Stimulated activated naive CD4-positive, alpha-beta T cell treated with Interleukin-2 at 50 U/mL for 16 hours (primary cell): ENCODE data around the gene ELMOD3.
"Not testable (repeated sequence)": the region's sequence is repeated elsewhere in the genome, so short reads cannot be mapped to it uniquely, and the experiment has no call there.

Source experiments
- DNase-seq: peaks from one replicate; lab custom pipeline; 2025; lab: John Stamatoyannopoulos, UW

The ELMOD3 gene

DNA sequence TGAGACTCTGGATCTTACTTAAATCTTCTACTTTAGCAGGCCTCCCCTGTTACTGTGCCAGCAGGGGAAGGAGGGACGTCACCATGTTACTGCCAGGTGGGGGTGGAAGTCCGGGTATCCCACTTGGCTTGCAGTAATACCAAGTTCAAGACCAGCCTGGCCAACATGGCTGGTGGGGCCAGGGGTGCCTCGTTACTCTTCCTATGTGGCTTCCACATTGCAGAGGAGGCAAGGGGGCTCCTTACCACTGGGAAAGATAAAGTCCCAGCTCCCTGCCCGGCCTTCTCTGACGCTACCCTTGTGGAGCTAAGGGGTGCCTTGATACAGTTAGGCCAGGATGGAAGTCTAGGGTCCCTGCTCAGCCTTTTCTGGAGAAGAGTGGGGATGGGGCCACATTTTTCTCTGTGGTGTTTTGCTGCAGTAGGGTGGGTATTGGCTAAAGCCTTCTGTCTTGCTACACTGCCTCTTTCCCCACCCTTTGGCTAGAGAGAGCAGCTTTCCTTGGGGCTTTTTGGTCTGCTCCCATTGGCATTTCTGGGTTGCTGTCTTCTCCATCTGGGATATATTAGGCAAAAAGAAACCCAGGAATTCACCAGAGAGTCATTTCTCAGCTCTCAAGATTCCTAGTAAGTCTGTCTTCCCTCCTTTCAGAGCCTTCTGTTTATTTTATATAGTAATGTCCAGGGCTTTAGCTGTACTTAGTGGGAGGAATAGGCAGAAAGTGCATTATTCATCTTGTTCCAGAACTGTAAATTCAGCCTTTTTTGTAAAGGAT is 21.9 kb downstream of the ELMOD3 start:
- DNase-seq: no peak

DNA sequence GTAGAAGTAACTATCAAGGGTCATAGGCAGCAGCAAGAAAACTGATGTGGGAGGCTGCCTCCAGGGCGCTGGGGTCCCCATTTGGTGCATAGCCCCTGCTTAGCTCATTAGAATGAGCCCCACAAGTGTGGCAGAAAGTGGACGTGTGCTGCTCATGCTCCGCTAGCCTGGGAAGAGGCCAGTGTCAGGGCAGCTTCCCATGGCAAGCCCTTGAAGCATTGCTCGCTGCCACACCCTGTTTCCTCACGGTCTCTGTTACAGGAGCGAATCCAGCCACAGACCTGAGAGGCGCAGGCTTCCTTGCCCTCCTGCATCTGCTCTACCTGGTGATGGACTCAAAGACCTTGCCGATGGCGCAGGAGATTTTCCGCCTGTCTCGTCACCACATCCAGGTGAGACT is 22.5 kb downstream of the ELMOD3 start:
- no peak for DNase-seq

DNA sequence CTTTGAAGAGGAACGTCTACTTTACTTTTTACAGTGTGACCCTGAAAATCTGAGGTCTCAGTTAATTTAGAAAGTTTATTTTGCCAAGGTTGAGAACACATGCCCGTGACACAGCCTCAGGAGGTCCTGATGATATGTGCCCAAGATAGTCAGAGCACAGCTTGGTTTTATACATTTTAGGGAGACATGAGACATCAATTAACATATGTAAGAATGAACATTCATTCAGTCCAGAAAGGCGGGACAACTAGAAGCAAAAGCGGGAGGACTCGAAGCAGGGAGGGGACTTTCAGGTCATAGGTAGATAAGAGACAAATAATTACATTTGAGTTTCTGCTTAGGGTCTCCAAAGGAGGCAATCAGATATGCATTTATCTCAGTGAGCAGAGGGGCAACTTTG is 23.7 kb downstream of the ELMOD3 start:
- no peak for DNase-seq

DNA sequence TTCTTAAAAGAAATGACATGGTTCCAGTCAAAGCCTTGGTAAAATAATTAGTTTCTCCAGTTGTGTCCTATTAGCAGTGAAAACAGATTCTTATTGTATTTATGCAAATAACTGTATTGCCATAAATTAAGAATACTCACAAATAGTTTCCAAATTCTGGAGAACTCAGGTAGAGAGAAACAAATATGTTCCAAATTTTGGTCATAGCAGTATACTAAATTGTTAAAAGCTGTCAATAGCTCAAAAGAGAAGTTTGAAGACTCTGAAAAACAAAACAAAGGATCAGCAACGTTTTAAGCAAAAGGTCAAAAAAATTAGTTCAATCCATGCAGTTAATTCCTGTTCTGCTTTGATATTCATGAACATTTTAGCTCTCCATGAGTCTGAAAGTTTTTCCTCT is 25.5 kb downstream of the ELMOD3 start:
- DNase-seq: no peak

DNA sequence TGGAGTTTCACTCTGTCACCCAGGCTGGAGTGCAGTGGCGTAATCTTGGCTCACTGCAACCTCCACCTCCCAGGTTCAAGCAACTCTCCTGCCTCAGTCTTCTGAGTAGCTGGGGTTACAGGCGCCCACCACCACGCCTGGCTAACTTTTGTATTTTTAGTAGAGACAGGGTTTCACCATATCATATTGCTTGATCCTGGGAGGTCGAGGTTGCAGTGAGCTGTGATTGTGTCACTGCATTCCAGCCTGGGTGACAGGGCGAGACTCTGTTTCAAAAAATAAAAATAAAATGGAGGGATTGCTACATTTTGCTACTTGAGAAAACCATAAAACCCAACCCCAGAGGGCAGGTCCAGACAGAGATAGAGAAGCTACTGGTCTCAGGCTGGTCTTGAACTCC is 28.6 kb downstream of the ELMOD3 start:
- not testable (repeated sequence) for DNase-seq

DNA sequence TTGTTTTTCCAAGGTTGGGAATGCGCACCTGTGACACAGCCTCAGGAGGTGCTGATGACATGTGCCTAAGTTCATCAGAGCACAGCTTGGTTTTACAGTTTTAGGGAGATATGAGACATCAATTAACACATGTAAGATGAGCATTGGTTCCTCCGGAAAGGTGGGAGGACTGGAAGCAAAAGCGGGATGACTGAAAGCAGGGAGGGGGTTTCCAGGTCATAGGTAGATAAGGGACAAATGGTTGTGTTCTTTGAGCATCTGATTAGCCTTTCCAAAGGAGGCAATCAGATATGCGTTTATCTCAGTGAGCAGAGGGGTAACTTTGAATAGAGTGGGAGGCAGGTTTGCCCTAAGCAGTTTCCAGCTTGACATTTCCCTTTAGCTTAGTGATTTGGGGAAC is 29.3 kb downstream of the ELMOD3 start:
- no peak for DNase-seq

DNA sequence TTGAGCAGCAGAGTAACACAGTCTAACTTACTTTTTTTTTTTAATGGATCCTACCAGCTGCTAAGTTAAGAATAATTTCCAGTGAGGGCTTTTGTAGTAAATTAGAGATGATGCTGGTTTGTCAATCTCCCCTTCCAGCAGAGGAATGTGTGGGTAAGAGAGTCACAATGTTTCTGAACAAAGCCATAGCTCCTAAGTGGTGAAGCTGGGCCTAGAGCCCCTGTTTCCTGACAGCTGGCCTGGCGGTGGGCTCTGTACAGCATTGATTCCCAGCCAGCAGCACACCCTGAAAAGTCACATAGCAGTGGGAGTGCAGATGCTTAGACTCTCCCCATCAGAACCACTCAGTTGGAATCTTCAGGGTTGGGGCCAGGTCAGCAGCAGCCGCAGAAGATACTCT is 31.2 kb downstream of the ELMOD3 start:
- DNase-seq: no peak

DNA sequence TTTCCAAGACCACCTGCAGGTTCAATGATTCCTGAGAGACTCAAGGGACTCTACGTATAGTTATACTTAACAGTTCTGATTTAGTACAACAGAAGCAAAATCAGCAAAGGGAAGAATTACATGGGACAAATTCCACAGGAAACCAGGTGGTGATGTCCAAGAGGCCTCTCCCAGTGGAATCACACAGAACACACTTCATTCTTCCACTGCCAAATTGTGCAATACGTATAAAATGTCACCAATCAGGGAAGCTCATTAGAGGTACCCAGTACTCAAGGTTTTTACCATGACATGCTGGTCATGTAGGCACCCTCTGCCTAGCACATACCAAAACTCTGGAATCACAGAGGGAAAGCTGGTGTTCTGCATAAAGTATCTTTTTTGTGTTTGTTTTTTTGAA is 33.2 kb downstream of the ELMOD3 start:
- no peak for DNase-seq

DNA sequence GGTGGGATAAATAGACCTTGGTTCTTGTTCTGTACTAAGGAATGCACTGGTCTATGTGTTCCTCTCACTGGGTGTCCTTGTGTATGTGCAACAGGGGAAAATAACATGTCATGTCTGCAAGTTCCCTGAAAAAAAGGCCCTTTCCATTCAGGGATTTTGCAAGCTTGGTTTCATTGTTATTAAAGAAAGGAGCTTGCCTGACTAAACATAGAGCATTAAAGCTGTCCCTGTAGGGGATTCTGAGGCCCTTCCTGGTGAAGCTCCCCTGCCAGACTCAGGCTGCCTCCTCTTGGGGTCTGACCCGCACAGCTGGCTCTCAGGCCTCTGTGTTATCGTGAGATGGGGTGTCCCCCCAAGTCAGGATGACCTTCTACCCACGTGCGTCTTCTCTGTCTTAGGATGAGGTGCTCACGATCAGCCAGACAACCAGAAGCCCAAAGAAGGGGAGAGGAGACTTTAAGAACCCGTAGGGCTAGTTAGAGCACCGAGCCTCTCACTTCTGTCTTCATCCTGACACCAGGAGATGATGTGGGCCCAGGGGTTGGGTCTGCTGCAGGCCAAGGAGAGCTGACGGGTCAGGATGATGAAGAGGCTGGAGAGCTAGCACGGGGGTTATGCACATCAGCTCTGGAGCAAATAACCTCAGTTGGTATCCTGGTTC is 34.4 kb downstream of the ELMOD3 start:
- DNase-seq: no peak

DNA sequence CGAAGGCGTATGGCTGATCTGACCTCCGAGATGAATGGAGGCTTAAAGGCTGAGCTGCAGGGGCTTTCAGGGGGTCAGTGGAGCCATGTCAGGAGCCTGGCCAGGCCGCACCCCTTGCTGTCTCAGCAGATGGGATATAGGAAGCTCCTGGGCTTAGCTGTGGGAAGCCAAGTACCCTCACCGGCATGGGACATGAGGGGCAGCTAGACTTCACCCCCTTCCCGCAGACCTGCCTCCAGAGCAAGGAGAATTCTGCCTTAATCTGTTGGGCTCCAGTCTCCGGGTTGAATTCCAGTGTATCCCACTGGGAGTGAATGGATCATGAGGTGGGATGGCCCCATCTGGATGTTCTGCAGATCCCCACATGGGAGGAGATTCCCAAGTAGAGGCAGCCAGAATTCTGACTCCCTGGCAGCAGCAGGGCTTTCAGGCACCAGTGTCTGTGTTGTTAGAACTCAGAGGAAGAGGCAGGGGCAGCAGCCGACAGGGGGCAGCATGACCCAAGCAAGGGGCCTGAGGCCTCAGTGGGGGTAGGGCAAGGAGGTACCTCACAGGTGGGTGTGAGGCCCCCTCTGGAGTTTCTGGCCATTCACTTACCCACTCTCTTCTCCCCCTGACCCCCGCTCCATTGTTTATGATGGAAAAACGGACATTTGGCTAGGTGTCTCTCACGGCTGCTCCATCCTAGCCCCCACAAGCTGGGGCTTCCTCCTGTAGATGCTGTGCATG is 36.5 kb downstream of the ELMOD3 start:
- DNase-seq: peak; percentile 63

DNA sequence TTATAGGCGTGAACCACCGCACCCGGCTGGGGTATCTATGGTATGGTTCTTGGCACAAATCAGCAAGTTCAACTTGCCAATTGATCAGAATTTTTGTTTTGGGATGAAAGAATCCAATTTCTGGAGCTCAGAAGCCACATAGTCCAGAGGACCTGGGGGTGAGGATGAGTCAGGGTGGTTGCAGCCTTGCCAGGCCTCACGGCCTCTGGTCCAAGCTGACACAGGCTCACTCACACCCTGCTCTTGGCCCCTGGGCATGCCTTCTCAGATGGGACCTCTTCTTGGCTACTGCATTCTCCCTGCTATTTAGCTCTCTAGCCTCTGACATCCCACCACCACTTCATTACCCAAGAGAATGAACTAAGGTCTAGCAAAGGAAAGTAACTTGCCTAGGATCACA is 39.3 kb downstream of the ELMOD3 start:
- no peak for DNase-seq

DNA sequence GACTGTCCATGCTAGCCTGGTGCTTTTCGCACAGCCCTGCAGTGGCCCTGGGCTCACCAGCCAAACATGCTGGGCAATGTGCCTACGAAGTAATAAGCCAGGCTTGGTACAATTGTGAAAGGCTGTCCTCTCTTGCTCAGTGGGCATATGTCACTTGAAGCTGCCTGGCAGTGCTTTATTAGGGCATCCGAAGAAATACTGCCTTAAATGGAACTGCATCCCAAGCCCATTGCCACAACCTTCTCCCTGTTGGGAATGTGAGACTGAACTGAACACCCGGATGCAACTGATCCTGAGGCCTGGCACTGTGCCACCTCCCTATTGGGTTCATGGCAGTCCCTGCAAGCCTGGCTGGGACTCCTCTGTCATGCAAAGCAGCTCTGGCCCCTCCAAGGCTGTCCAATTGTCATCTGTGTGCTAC is 39.7 kb downstream of the ELMOD3 start:
- DNase-seq: no peak

DNA sequence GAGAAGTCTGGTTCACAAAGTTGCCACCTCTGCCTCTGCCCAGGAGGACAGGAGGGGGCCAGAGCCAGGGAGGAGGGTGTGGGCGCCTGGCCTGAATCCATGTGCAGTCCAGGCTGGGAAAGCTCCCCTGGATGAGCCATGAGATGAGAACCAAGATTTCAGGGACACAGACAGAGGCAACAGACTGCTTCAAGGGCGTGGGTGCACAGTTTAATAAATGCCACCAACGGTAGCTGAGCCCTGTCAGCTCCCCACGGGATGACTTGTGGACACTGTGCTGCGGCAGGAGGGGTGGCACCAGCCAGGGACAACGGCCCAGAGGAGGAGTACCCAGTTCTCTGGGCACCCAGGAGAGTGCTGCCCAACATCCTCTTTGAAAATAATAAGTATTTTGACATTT is 40.4 kb downstream of the ELMOD3 start:
- DNase-seq: no peak

DNA sequence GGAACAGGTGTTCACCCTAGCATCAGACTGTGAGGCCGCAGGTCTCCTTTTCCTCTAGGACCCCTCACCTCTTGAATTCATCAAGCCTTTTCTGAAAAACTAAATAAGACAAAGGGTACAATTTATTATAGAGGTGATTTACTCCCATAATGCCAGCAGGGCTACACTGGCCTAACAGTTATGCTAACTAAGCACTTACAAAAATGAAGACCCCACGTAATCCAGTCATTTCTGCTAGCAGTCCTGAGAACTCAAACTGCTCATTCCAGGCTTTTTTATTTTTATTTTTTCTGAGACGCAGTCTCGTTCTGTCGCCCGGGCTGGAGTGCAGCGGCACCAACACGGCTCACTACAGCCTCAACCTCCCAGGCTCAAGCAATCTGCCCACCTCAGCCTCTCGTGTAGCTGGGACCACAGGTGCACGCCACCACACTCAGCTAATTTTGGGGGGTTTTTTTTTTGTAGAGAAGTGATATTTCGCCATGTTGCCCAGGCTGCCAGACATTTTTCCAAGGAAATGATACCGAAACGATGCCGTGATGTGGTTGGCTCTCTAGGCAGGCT is 41.4 kb downstream of the ELMOD3 start:
- no peak for DNase-seq

DNA sequence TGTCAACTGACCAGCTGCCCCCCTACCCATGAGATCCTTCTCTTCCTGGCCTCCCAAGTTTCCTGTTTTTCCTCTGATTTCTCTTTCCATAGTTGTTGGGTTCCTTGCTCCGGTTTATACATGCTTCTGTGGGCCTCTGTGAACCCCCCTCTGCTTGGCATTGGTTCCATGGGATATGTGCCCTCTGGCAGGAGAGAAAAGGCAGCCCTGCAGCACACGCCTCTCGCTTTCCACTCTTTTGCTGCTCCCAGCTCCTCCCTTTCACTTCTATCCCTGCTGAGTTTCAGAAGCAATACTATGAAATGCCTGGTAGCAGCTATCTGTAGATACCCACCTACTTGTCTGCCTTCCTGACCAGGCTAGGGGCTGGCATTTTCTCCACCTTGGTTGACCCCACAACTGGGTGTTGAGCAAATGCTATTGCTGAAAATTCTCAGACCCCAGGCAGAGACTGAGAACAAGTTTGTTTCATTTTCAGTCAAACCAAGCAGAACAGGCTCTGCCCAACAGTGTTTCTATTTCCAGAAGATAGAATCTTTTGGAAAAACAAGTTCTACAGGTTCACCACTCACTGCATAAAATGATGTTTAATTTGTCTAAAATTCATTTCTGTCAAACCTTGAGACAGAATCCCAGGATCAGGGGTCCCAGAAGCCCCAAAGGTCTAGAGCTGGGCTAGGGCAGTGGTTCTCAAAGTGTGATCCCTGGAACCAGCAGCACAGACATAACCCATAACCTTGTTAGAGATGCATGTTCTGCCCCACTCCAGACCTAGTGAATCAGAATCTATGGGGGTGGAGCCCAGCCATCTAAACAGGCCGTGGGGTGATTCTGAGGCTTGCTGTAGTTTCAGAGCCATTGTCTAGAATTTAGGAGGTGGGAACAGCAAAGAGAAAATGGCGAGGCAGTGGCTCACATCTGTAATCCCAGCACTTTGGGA is 42.2 kb downstream of the ELMOD3 start:
- DNase-seq: no peak

DNA sequence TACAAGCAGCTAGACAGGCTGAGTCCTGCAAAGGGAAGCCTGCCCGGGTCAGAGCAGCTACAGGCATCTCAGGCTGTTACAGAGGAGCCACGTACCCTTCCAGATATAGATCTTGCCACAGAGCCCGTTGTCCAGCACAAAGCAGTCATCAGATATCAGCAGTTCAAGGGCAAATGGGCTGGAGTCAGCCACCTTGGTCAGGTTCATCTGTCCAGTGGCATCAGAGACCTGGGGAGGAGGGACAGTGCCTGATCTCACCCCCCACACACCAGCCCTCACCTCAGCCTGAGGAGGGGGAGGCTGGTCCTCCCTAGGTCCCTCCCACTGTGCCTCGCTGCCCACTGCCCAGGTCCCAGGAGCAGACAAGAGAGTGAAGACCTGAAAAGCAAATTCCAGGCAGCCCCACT is 43.4 kb downstream of the ELMOD3 start:
- DNase-seq: no peak

DNA sequence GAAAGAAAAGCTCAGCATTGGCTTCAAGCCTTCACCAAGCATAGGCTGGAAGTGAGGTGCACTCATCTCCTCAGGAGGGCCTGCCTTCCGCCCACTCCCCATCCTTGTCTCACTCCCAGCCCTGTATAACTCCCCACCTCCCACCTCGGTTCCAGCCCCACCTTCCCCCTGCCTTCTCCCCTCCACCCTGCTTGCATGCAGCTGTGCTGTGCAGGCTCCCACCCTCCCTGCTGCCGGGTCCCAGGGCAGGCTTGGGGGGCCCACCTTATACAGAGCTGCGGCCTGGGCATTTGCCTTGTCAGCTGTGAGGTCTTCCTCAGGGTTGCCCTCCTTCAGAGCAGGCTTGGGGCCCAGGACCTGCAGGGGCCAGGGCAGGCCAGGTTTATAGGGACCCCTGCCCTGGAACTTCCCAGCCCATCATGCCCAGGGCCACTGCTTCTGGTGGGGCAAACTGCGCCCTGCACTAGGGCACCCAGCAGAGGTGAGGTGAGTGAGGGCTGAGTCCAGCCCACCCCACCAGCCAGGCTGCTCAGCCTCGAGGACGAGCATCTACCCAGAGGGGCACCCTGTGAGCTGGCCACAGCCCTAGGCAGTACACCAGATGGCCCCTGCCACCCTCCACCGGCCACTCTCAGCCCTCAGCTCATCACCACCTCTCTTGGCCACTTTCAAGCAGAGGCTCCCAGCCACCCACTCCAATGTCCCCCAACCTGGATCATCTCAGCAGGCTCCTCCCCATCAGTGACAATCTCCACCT is 44.0 kb downstream of the ELMOD3 start:
- DNase-seq: no peak

DNA sequence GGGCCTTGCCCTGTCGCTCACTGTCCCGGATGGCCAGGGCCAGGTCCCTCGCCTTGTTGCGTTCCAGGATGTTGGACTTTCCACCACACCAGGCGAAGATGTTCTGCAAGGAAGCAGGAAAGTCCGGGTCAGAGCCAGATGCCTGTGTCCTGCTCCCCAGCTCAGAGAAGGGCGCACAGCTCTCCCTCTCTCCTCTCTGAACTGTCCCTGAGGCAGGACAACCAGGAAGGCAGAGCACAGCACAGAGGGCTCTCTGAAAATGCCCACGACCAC is 44.5 kb downstream of the ELMOD3 start:
- no peak for DNase-seq

DNA sequence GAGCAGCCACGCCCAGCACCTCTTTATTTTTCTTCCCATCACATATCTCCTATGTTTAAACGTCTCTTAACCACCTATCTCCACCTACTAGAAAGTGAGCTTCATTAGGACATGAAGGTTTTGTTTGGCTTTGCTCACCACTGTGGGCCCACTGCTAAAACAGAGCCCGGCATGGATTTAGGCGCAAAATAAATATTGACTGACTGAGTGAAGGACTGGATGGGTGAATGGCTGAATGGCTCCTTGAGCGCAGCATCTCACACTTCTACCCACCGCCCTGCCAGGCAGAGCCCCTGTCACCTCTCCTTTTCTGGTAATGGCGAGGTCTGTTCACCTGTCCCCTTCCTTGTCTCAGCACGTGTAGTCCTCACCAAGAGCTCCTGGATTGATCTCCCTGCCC is 45.5 kb downstream of the ELMOD3 start:
- DNase-seq: no peak

DNA sequence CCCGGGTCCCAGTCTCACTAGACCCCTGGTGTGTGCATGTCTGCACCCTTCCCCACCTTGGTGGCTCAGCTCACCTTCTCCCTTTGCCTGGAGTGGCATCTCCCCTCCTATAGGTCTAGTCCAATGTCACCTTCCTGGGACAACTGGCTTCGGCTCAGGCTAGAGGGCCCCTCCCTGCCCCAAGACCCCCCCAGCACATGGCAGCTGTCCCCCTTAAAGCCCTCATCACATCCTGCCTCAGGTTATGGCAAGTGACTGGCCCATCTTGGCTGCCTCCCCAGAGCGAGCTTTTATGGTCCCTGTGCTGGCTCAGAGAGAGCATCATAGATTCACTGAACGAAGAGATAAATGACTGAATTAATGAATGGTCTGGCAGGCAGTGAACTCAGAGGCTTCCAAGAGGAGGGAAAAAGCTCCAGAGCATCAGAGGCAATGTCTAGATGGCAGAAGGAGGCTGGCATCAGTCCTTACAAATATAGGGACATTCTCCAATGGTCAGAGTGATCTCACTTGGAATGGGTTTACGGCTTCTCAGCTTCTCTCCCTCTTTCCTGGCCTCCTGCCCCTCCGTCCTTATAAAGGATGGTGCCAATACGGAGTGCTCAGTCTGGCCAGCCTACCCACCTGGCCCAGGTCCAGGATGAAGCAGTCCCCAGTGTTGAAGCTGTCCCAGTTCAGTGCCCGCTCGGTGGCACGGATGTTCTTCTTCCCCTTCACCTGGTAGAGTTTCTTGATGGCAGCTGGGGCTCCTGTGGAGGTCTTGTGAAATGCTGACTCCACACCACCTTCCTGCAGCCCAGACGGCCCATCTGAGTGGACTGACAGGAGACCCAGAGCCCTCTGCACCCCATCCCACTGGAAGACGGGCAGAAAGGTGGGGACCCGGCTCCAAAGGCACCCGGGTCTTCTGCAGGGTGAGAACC is 46.2 kb downstream of the ELMOD3 start:
- no peak for DNase-seq
